ENCODE data around the gene INTS11. TPM values are rescaled to one million over a fixed set of nuclear protein-coding genes. Genes with fewer than 3 reads are reported as not detected.

The INTS11 gene
- 94.2 and 123 TPM in 2 replicates for total RNA-seq

DNA sequence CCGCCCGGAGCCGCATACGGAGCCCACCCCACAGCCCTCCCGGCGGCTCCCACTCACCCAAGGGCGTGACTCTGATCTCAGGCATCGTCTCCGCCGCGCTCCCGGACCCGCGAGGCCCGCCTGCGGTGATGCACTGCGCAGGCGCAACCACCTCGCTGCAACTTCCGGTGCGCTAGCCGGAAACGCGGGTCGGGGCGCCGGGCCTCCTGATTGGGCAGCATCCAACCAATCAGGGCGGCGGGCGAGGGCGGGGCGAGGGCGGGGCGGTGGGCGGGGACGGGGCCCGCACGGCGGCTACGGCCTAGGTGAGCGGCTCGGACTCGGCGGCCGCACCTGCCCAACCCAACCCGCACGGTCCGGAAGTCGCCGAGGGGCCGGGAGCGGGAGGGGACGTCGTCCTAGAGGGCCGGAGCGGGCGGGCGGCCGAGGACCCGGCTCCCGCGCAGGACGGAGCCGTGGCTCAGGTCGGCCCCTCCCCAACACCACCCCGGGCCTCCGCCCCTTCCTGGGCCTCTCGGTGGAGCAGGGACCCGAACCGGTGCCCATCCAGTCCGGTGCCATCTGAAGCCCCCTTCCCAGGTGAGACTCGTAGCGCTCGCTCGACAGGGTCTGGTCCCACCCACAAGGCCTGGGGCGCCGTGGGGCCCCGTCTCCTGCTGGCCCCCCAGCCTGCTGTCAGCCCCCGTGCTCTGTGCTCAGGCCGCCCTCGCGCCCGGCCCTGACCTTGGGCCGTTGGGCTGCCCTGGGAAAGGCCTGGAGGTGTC, at the start of gene INTS11, which contains the start of gene CPTP:
Gene INTS11 (minus strand): TSS at position 137 of the 764 bp plus-strand sequence. CDS start 52 bp downstream, at position 85.
Gene CPTP (plus strand): TSS at position 279 of the 764 bp plus-strand sequence. CDS start 2,109 bp downstream, outside the sequence.
- Histone ChIP-seq H3K36me3 (ENCODE audit: control insufficient read depth, insufficient read depth, low read length) (peaks cover 2% of the 10 kb centered on the region), H3K4me3 (ENCODE audit: low read depth, low read length) (peak within 1 kb of the TSS; percentile 98), H3K27me3 (ENCODE audit: control insufficient read depth, insufficient read depth, low read length) (no peaks in the 10 kb centered on the region)
- peak; percentile 50 for DNase-seq (ENCODE audit: low read depth)
- TF ChIP-seq, protein P1, sequence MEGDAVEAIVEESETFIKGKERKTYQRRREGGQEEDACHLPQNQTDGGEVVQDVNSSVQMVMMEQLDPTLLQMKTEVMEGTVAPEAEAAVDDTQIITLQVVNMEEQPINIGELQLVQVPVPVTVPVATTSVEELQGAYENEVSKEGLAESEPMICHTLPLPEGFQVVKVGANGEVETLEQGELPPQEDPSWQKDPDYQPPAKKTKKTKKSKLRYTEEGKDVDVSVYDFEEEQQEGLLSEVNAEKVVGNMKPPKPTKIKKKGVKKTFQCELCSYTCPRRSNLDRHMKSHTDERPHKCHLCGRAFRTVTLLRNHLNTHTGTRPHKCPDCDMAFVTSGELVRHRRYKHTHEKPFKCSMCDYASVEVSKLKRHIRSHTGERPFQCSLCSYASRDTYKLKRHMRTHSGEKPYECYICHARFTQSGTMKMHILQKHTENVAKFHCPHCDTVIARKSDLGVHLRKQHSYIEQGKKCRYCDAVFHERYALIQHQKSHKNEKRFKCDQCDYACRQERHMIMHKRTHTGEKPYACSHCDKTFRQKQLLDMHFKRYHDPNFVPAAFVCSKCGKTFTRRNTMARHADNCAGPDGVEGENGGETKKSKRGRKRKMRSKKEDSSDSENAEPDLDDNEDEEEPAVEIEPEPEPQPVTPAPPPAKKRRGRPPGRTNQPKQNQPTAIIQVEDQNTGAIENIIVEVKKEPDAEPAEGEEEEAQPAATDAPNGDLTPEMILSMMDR (IDR thresholded peaks at IDR 0.05; ENCODE audit: insufficient read depth, low read length, poor library complexity, severe bottlenecking): no peak

DNA sequence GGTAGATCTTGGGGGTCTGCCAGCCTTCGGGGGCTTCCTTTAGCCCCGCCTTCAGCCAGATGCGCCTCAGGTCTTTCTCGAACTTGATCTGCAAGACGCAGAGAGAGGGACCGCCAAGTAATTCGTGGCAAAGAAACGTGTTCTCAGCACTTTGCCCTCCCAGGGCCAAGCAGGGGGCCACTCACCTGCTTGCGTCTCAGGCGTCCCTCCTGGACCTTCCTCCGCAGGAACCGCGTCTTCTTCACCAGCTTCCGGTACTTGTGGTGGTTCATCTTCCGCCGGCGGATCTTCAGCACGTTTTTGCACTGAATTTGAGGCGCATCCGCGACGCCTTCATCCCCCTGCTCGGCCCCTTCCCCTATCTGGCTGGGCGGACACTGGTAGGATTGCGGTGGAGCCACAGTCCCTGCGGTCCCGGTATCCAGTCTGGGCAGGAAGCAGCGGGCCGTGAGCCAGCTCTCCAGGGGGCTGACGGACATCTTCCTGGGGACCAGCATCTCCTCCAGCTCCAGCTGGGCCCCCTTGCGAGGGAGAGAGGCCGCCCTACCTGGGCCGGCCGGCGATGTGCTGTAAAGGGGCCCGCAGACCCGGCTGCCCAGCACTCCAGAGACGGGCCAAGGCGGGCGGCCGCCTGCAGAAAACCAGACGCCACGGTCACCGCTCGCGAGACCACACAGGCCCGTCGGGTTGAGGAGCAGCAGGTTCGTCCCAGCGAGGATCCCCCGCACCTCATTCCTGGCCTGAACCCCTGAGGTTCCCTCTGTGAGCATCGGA, 49.5 kb upstream of the INTS11 start:
- TF ChIP-seq, protein P1 (IDR thresholded peaks at IDR 0.05; ENCODE audit: insufficient read depth, low read length, poor library complexity, severe bottlenecking): no peak
- Histone ChIP-seq H3K4me3 (ENCODE audit: low read depth, low read length) (peak overlapping the region; percentile 96), H3K27me3 (ENCODE audit: control insufficient read depth, insufficient read depth, low read length) (no peaks in the 10 kb centered on the region), H3K36me3 (ENCODE audit: control insufficient read depth, insufficient read depth, low read length) (no peaks in the 10 kb centered on the region)
- no peak for DNase-seq (ENCODE audit: low read depth)

DNA sequence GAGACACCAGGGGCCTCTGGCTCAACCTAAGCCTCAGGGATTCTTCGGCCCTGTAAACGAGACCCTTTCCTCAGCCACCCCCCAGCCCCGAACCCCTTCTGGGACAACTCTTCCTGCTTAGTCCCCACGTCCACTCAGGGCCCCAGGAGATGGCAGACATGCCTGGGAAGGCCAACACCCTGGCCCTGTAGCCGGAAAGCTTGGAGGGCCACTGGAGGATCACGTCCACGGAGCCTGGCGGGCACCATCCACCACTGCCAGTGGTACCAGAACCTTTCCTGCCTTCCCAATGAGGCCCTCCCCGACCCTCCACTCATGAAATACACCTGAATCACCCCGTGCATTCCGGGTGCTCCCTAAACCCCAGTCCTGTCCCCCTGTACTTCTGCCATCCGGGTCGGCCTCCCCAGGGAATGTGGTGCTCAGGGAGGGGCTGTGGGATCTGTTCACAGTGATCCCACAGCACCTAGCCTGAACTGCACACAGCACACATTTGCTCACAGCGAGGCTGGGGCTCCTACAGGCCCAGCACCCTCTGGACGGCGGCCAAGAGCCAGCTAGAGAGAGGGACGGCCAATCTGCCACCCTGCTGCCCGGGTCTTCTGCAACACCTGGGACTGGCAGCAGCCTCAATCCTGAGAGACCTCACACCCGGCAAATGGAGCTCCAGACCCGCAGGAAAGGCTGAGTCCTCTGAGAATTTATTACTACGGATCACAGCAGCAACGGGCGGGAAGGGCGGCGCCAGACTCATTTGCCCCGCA, 48.8 kb upstream of the INTS11 start:
- TF ChIP-seq, protein P1 (IDR thresholded peaks at IDR 0.05; ENCODE audit: insufficient read depth, low read length, poor library complexity, severe bottlenecking): no peak
- Histone ChIP-seq H3K36me3 (ENCODE audit: control insufficient read depth, insufficient read depth, low read length) (no peaks in the 10 kb centered on the region), H3K4me3 (ENCODE audit: low read depth, low read length) (no peak overlapping the region), H3K27me3 (ENCODE audit: control insufficient read depth, insufficient read depth, low read length) (no peaks in the 10 kb centered on the region)
- DNase-seq (ENCODE audit: low read depth): no peak

DNA sequence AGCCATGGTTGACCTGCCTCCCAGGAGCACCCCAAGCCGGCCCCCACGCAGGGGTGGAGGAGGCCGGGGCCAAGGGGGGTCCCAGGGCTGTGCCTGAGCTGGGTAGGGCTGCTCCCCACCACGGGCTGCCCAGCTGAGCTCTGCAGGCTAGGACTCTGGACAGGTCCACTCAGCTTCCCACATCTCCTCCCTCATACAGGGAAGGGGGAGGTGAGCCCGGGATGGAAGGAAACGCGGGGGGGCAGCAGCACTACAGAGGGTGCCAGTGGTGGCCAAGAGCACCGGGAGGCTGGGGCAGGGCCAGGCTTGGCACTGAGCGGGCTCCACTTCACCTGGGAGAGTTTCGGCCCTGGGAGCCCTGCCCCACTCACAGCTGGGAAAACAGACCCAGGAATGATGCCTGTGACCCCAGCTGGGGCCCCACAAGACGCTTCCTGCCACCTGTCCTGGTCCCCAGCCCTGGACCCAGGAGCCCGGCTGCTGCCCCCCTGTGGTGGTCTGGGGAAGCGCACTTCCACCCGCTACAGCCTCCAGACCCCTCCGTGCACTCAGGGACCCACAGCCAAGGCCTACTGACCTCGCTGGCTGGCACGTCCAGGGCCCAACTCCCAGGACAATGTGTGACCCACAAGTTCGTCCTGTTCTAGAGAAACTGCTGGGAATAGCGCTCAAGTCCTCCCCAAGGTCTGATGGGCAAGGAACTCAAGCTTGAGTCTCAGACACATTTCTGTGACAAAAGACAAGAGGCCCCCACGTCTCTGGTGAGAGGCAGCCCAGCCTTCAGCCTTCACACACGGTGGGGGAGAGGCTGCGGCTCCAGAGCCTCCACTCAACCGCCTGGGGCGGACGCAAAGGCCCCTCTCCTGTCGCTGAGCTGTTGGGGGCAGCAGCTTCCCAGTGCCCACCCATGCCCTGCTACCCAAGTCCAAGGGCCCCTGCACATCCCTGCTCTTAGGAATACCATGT, 47.6 kb upstream of the INTS11 start:
- Histone ChIP-seq H3K36me3 (ENCODE audit: control insufficient read depth, insufficient read depth, low read length) (no peaks in the 10 kb centered on the region), H3K27me3 (ENCODE audit: control insufficient read depth, insufficient read depth, low read length) (no peaks in the 10 kb centered on the region), H3K4me3 (ENCODE audit: low read depth, low read length) (no peak overlapping the region)
- DNase-seq (ENCODE audit: low read depth): no peak
- TF ChIP-seq, protein P1 (IDR thresholded peaks at IDR 0.05; ENCODE audit: insufficient read depth, low read length, poor library complexity, severe bottlenecking): peak; percentile 93

DNA sequence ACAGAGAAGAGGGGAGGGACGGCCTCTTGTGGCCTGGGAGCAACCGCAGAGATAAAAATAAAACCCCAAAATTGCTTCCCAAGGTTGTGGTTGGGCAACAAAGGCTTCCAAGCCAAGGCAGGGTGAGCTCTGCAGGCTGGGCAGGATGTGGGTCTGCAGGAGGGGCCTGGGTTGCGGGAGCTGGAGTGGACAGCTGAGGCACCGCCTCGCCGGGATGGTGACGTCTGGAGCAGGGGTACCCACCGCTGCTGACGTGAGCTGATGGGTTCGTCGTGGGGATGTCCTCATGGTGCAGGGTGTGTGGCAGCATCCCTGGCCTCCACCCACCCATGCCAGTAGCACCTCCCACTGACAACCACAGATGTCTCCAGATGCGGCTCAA, 46.9 kb upstream of the INTS11 start:
- DNase-seq (ENCODE audit: low read depth): no peak
- Histone ChIP-seq H3K36me3 (ENCODE audit: control insufficient read depth, insufficient read depth, low read length) (no peaks in the 10 kb centered on the region), H3K27me3 (ENCODE audit: control insufficient read depth, insufficient read depth, low read length) (no peaks in the 10 kb centered on the region), H3K4me3 (ENCODE audit: low read depth, low read length) (no peak overlapping the region)
- TF ChIP-seq, protein P1 (IDR thresholded peaks at IDR 0.05; ENCODE audit: insufficient read depth, low read length, poor library complexity, severe bottlenecking): no peak
